HEK293T (cell line): Measurements from ENCODE around the gene KDM4C.

Experiments
- CTCF ChIA-PET: fragments of 350-600 bp; formaldehyde crosslinking; extraction: SDS; loops from one replicate; lab custom pipeline; 2021; ENCODE audit warnings: antibody characterized with exemption, inconsistent platforms; lab: Yijun Ruan, JAX
- POLR2A ChIA-PET: fragments of 350-600 bp; formaldehyde crosslinking; extraction: SDS; loops from one replicate; lab custom pipeline; 2020; ENCODE audit warnings: antibody characterized with exemption, inconsistent platforms; lab: Yijun Ruan, JAX
- DNase-seq: peaks from one replicate; pipeline ENCODE4 v3.0.0; 2012; ENCODE audit warnings: mixed read lengths; ENCODE audit errors: extremely low spot score
- ARNT ChIP-seq: fragments of 450-650 bp; IDR thresholded peaks from 2 replicates; pipeline ENCODE4 v1.6.1; 2017; ENCODE audit warnings: mild to moderate bottlenecking
- BHLHE40 ChIP-seq: fragments of 450-650 bp; IDR thresholded peaks from 2 replicates; pipeline ENCODE4 v1.6.1; 2016; ENCODE audit warnings: mild to moderate bottlenecking, moderate library complexity, borderline replicate concordance
- CTBP1 ChIP-seq: fragments of 450-650 bp; IDR thresholded peaks from 2 replicates; pipeline ENCODE4 v1.6.1; 2016; ENCODE audit warnings: borderline replicate concordance
- ELF4 ChIP-seq: fragments of 450-650 bp; IDR thresholded peaks from 2 replicates; pipeline ENCODE4 v1.6.1; 2017; ENCODE audit warnings: antibody characterized with exemption
- FOXA1 ChIP-seq: fragments of 450-650 bp; IDR thresholded peaks from 2 replicates; pipeline ENCODE4 v1.6.1; 2016; ENCODE audit warnings: mild to moderate bottlenecking
- FOXK2 ChIP-seq: fragments of 450-650 bp; IDR thresholded peaks from 2 replicates; pipeline ENCODE4 v1.6.1; 2016; ENCODE audit warnings: mild to moderate bottlenecking
- FOXM1 ChIP-seq: fragments of 450-650 bp; IDR thresholded peaks from 2 replicates; pipeline ENCODE4 v1.6.1; 2017; ENCODE audit warnings: mild to moderate bottlenecking, borderline replicate concordance
- HDGF ChIP-seq: fragments of 450-650 bp; IDR thresholded peaks from 2 replicates; pipeline ENCODE4 v1.6.1; 2017; ENCODE audit warnings: antibody characterized with exemption, borderline replicate concordance
- L3MBTL2 ChIP-seq: fragments of 450-650 bp; conservative IDR thresholded peaks from 2 replicates; pipeline ENCODE4 v1.6.1; 2016; ENCODE audit warnings: mild to moderate bottlenecking
- LEF1 ChIP-seq: fragments of 450-650 bp; IDR thresholded peaks from 2 replicates; pipeline ENCODE4 v1.6.1; 2017; ENCODE audit warnings: mild to moderate bottlenecking, borderline replicate concordance
- NFRKB ChIP-seq: fragments of 450-650 bp; IDR thresholded peaks from 2 replicates; pipeline ENCODE4 v1.6.1; 2016; ENCODE audit warnings: mild to moderate bottlenecking, moderate library complexity
- PKNOX1 ChIP-seq: fragments of 450-650 bp; IDR thresholded peaks from 2 replicates; pipeline ENCODE4 v1.6.1; 2016
- SP1 ChIP-seq: fragments of 450-650 bp; IDR thresholded peaks from 2 replicates; pipeline ENCODE4 v1.6.1; 2017
- SUZ12 ChIP-seq: fragments of 450-650 bp; IDR thresholded peaks from 2 replicates; pipeline ENCODE4 v1.6.1; 2016; ENCODE audit warnings: mild to moderate bottlenecking
- TARDBP ChIP-seq: fragments of 450-650 bp; IDR thresholded peaks from 2 replicates; pipeline ENCODE4 v1.6.1; 2016
- ZNF384 ChIP-seq: fragments of 450-650 bp; IDR thresholded peaks from 2 replicates; pipeline ENCODE4 v1.6.1; 2016

Gene KDM4C

GRCh38 chr9:6955251-6955921, 197.6 kb downstream of the KDM4C start:
- no peak for DNase-seq
- ChIA-PET POLR2A (no interaction called here), CTCF (no interaction called here)
- TF ChIP-seq FOXK2 (no peak), LEF1 (no peak), CTBP1 (no peak), SUZ12 (no peak), HDGF (no peak), SP1 (no peak), ELF4 (no peak), ARNT (no peak), BHLHE40 (no peak), TARDBP (no peak), FOXM1 (no peak), L3MBTL2 (no peak), FOXA1 (no peak), ZNF384 (no peak), NFRKB (no peak)

GRCh38 chr9:6956879-6957278, 199.1 kb downstream of the KDM4C start:
- ChIA-PET POLR2A (no interaction called here), CTCF (no interaction called here)
- TF ChIP-seq FOXM1 (no peak), SUZ12 (no peak), ARNT (no peak), HDGF (no peak), LEF1 (no peak), ZNF384 (no peak), PKNOX1 (no peak), TARDBP (no peak), SP1 (no peak), FOXA1 (no peak), CTBP1 (no peak)
- DNase-seq, result no peak

- ChIA-PET POLR2A (no interaction called here), CTCF (no interaction called here)
- TF ChIP-seq SUZ12, result no peak
- no peak for TF ChIP-seq LEF1
- no peak for TF ChIP-seq ZNF384
- TF ChIP-seq BHLHE40, result no peak
- TF ChIP-seq FOXA1, result no peak
- TF ChIP-seq PKNOX1, result peak; percentile 63
- no peak for TF ChIP-seq TARDBP
- TF ChIP-seq HDGF, result no peak
- no peak for DNase-seq
Measured at GRCh38 chr9:6959270-6960000, 201.7 kb downstream of the KDM4C start.

GRCh38 chr9:6960777-6961176, 203.0 kb downstream of the KDM4C start:
- CTCF ChIA-PET, result no interaction called here
- POLR2A ChIA-PET, result no interaction called here
- no peak for TF ChIP-seq ELF4
- TF ChIP-seq FOXK2, result no peak
- TF ChIP-seq HDGF, result no peak
- no peak for TF ChIP-seq LEF1
- TF ChIP-seq CTBP1, result no peak
- TF ChIP-seq TARDBP, result no peak
- TF ChIP-seq PKNOX1, result no peak
- no peak for TF ChIP-seq NFRKB
- no peak for TF ChIP-seq SP1
- TF ChIP-seq BHLHE40, result no peak
- TF ChIP-seq L3MBTL2, result no peak
- TF ChIP-seq SUZ12, result no peak
- TF ChIP-seq FOXA1, result no peak
- TF ChIP-seq ARNT, result no peak
- TF ChIP-seq FOXM1, result no peak
- no peak for DNase-seq

GRCh38 chr9:6961845-6962522, 204.2 kb downstream of the KDM4C start:
- POLR2A ChIA-PET, result no interaction called here
- CTCF ChIA-PET, result no interaction called here
- no peak for DNase-seq
- TF ChIP-seq ELF4 (no peak), PKNOX1 (no peak), LEF1 (no peak), L3MBTL2 (no peak), HDGF (no peak), BHLHE40 (no peak), FOXA1 (no peak), ARNT (no peak), SP1 (no peak), FOXM1 (no peak), ZNF384 (no peak), NFRKB (no peak), CTBP1 (no peak), SUZ12 (no peak)
